SJCRH30 (cell line): ENCODE data around the gene ARMH3. TPM values are rescaled to one million over a fixed set of nuclear protein-coding genes. Genes with fewer than 3 reads are reported as not detected.

ENCODE experiments used
- DNase-seq, 2 experiments: peaks; one replicate each; pipeline ENCODE4 v3.0.0-alpha.2; 2015 to 2020
- H3K27ac ChIP-seq: fragments of 250-450 bp; sonication (Bioruptor Pico); 2 replicates; pipeline ENCODE4 v1.5.1; 2020; ENCODE audit warnings: mild to moderate bottlenecking, moderate library complexity
- H3K27me3 ChIP-seq: fragments of 250-450 bp; sonication (Bioruptor Pico); 2 replicates; pipeline ENCODE4 v1.5.1; 2020; ENCODE audit warnings: mild to moderate bottlenecking, moderate library complexity
- H3K36me3 ChIP-seq: fragments of 250-450 bp; sonication (Bioruptor Pico); 2 replicates; pipeline ENCODE4 v1.5.1; 2020; ENCODE audit warnings: mild to moderate bottlenecking, moderate library complexity
- H3K4me1 ChIP-seq: fragments of 250-450 bp; sonication (Bioruptor Pico); 2 replicates; pipeline ENCODE4 v1.5.1; 2020; ENCODE audit warnings: mild to moderate bottlenecking, moderate library complexity
- H3K4me3 ChIP-seq: fragments of 250-450 bp; sonication (Bioruptor Pico); 2 replicates; pipeline ENCODE4 v1.5.1; 2020; ENCODE audit warnings: mild to moderate bottlenecking, moderate library complexity
- H3K9me3 ChIP-seq: fragments of 250-450 bp; sonication (Bioruptor Pico); replicated peaks from 2 replicates; pipeline ENCODE4 v1.5.1; 2020; ENCODE audit warnings: mild to moderate bottlenecking, moderate library complexity
- total RNA-seq: library from RNA; depleted of rRNA; stranded (reverse); fragments of >200 nt; shearing (Covaris generic); gene quantifications from 2 replicates; pipeline ENCODE4 v1.2.3, GENCODE V29; 2014

Gene ARMH3
- total RNA-seq, 1 experiment from 2014 or later: 25.7 TPM

DNA sequence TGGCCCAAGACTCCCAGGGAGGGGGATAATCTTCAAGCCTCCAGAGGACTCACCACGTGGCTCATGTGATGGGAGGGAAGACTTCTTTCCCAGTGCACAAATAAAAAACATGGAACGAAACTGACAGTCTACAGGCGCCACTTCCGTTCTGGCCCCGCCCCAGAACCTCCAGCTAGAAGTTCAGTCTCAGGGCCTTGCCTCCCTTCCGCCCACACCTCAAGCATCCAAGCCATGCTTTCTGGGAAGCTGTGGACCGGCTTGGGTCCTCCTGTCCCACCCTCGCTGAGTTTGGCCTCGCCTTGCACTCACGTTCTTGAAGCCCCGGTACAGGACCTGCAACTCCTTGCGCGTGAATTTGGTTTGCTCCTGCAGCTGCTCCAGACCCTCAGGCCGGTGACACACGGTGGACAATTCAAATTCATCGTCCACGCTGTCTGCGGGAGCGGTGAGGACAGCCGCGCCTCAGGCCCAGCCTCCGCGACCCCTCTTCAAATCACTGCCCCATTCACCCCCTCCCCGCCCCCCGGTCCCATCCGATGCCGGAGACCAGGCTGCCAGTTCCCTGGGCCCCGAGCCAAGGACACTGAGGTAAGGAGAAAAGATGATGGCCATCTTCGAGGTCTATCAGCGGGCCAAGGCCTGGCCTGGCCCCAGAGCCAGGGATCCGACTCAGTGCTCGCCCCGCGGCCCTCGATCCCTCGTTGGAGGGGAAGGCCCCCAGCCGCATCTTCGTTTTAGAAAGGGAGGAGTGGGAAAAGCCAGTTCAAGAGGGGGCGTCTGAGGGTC is 227.0 kb downstream of the ARMH3 start:
- no peaks in the 10 kb centered on the region for H3K27me3 ChIP-seq
- H3K9me3 ChIP-seq: no peaks in the 10 kb centered on the region
- H3K36me3 ChIP-seq: no peaks in the 10 kb centered on the region
- no peak overlapping the region for H3K27ac ChIP-seq
- H3K4me1 ChIP-seq: peaks cover 5% of the 10 kb centered on the region; the same call in 1 of the 2 replicates
- no peak for DNase-seq
- no peak overlapping the region for H3K4me3 ChIP-seq

GRCh38 chr10:101827919-101828600 is 227.9 kb downstream of the ARMH3 start:
- Histone ChIP-seq H3K36me3 (no peaks in the 10 kb centered on the region), H3K9me3 (no peaks in the 10 kb centered on the region), H3K4me3 (no peak overlapping the region), H3K4me1 (peaks cover 5% of the 10 kb centered on the region; the same call in 1 of the 2 replicates), H3K27me3 (no peaks in the 10 kb centered on the region), H3K27ac (no peak overlapping the region)
- DNase-seq: no peak

- peaks cover 5% of the 10 kb centered on the region; the same call in 1 of the 2 replicates for H3K4me1 ChIP-seq
- no peak overlapping the region for H3K27ac ChIP-seq
- H3K4me3 ChIP-seq: no peak overlapping the region
- H3K27me3 ChIP-seq: no peaks in the 10 kb centered on the region
- no peak for DNase-seq
- no peaks in the 10 kb centered on the region for H3K36me3 ChIP-seq
- no peaks in the 10 kb centered on the region for H3K9me3 ChIP-seq
Measured at GRCh38 chr10:101826852-101827434, 229.0 kb downstream of the ARMH3 start.

DNA sequence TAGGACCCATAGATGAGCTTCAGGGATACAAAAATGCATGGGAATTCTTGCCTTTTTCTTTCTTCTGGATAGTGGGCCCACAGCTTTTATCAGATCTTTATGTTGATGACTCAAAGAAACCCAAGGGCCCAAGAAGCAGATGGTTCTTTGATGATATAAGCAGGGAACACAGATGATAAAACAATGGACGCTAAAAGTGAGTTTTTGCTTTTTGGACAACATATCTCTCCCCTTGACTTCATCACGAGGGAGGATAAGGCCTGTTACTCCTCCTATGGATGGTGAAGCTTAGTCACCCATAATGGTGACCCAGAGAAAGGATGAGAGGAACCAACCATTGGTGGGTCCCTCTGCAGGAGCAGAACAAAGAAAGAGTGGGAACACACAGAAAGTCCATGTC is 231.2 kb downstream of the ARMH3 start:
- H3K4me1 ChIP-seq: no peaks in the 10 kb centered on the region
- H3K4me3 ChIP-seq: no peak overlapping the region
- no peaks in the 10 kb centered on the region for H3K9me3 ChIP-seq
- H3K27ac ChIP-seq: no peak overlapping the region
- H3K36me3 ChIP-seq: no peaks in the 10 kb centered on the region
- no peaks in the 10 kb centered on the region for H3K27me3 ChIP-seq
- no peak for DNase-seq

DNA sequence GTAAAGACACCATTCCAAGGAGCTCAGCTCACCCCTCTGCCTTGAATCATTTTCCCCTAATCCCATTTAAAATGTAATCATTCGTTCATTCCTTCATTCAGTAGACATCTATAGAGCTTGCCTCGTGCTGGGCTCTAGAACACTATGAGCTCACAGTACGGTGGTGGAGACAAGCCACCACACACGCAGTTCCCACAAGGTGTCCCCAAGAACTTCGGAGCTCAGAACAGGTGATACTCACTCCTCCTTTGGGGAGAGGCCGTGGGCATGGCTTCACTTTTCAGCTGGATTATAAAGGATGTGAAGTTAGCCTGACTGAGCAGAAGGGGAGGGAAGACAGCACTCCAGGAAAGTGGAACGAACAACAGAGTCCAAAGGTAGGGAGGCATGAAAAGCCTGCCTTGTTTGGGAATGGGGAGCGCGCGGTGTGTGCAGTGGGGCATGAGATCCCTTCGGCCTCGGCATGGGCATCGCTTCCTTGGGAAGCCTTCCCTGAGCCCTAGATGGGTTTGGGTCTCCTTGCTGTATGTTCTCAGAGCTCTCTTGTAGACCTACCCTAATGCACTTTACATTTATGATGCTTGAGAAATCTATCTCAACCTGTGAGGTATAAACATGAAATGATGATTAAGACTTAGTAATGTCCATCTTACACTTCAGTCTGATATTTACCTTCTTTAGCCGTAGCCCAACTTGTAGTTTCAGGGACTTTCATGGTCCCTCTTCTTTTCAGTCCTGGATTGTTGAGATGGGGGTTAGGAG is 236.9 kb downstream of the ARMH3 start:
- Histone ChIP-seq H3K27me3 (no peaks in the 10 kb centered on the region), H3K36me3 (no peaks in the 10 kb centered on the region), H3K4me3 (peak overlapping the region; percentile 78), H3K4me1 (0 out of 2 replicates have a peak, but pooled peaks cover 2% of the 10 kb centered on the region), H3K27ac (peak overlapping the region; percentile 80; the same call in 1 of the 2 replicates), H3K9me3 (no peaks in the 10 kb centered on the region)
- peak in 1 of 2 experiments; percentile 51 for DNase-seq

DNA sequence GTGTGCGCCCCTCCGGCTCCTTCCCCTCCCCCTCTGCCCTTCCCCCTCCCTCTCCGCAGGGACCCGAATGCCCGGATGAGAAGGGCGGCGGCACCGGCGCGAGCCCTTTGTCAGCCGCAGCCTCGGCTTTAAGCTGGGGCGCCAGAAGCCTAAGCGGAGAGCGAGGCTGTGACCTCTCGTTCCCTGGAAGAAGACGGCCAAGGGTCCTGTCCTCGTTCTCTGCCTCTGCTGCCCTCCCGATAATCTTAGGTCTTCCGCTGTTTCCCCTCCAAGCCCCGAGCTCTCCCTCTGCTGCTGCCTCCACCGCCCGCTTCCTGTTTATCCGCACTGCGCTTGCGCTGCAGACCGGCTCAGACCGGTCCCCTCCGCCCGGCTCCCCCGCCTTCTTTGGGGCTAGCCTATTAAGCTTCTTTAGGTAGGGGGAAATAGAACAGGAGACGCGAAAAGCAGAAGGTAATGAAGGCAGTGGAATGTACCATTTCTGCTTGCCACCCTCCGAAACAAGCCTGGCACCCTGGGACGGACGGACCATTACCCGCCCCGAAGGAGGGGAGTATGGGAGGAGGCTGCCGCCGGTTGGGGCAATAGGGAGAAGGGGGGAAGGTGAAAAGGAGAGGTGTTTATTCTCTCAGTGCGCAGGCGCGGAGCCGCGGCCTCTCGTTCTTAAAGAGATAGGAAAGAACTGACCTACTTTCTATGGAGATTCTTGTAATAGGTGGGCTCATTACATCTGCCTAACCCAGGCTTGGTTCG is 237.7 kb downstream of the ARMH3 start, which contains the start of gene OGA:
OGA (minus strand) TSS at position 326 of the 753 bp plus-strand sequence. CDS start 422 bp downstream, outside the sequence.
- H3K27ac ChIP-seq: peak within 1 kb of the TSS; percentile 80
- 0 out of 2 replicates have a peak, but pooled peaks cover 2% of the 10 kb centered on the region for H3K4me1 ChIP-seq
- H3K36me3 ChIP-seq: peaks cover 2% of the 10 kb centered on the region
- peak; percentile 100 for DNase-seq
- H3K4me3 ChIP-seq: peak within 1 kb of the TSS; percentile 78
- no peaks in the 10 kb centered on the region for H3K9me3 ChIP-seq
- no peaks in the 10 kb centered on the region for H3K27me3 ChIP-seq

DNA sequence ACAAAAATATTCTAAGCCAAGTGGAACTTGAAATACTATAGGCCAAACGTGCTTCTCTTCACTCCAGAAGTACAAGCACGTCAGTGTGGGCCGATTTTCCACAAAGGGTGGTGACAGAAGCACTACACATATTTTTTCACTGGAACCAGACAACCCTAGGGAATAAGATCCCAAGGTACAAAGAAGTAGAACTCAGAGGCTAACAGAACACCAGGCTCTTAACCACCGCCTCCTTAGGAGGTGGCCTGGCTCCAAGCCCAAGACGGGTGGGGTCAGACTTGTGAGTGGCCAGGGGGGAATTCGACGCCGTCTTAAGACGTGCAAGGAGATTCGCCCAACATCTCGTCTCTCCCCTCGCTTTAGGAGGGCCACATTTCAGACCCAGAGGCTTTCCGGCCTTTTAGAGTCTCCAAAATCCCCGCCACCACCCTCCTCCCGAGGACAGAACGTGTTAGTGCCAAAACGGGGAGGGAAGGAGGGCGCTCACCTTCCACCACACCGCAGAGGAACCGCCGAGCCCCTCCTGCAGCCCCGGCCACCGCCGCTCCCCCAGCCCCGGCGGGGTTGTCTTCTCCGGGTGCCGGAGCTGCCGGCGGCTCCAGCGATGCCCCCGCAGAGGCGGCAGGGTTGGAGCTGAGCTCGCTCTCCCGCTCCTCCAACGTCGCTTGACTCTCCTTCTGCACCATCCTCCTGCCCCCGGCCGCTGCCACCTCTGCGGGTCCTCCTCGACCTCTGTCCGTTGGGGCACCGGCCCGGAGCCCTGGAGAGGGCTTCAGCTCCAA is 238.4 kb downstream of the ARMH3 start:
- DNase-seq: peak; percentile 30 to 63
- Histone ChIP-seq H3K27ac (peak overlapping the region; percentile 80), H3K4me1 (0 out of 2 replicates have a peak, but pooled peaks cover 2% of the 10 kb centered on the region), H3K27me3 (no peaks in the 10 kb centered on the region), H3K9me3 (no peaks in the 10 kb centered on the region), H3K36me3 (peaks cover 10% of the 10 kb centered on the region), H3K4me3 (peak overlapping the region; percentile 78)

GRCh38 chr10:101816913-101817336 is 239.0 kb downstream of the ARMH3 start:
- Histone ChIP-seq H3K4me3 (peak overlapping the region; percentile 78), H3K36me3 (peaks cover 16% of the 10 kb centered on the region), H3K27ac (no peak overlapping the region; the same call in 1 of the 2 replicates), H3K4me1 (0 out of 2 replicates have a peak, but pooled peaks cover 2% of the 10 kb centered on the region), H3K27me3 (no peaks in the 10 kb centered on the region), H3K9me3 (no peaks in the 10 kb centered on the region)
- DNase-seq: no peak

DNA sequence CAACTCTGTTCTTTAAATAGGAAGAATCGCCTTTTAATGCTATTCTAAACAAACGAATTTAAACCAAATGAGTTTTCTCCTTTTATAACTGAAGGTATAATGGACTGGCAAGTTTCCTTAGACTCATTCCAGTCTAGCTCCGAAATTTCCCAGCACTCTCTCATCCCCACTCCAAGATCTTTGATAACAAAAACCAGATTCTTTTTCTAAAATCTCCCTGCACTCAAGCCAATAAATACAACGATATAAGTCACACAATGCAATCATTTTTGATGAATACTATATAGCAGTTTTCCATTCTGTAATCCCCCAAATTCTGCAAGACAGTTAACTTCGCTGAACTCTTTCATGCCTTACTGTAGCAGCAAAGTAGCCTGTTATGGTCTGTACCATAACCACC is 239.6 kb downstream of the ARMH3 start:
- H3K27ac ChIP-seq: no peak overlapping the region
- H3K4me1 ChIP-seq: 0 out of 2 replicates have a peak, but pooled peaks cover 2% of the 10 kb centered on the region
- no peaks in the 10 kb centered on the region for H3K9me3 ChIP-seq
- peaks cover 21% of the 10 kb centered on the region for H3K36me3 ChIP-seq
- no peaks in the 10 kb centered on the region for H3K27me3 ChIP-seq
- DNase-seq: no peak
- H3K4me3 ChIP-seq: peak overlapping the region; percentile 78

GRCh38 chr10:101814466-101815071 is 241.4 kb downstream of the ARMH3 start:
- Histone ChIP-seq H3K36me3 (peaks cover 37% of the 10 kb centered on the region), H3K27ac (no peak overlapping the region), H3K4me1 (0 out of 2 replicates have a peak, but pooled peaks cover 2% of the 10 kb centered on the region), H3K27me3 (no peaks in the 10 kb centered on the region), H3K4me3 (no peak overlapping the region; the same call in 1 of the 2 replicates), H3K9me3 (no peaks in the 10 kb centered on the region)
- DNase-seq: no peak

- no peak overlapping the region for H3K27ac ChIP-seq
- H3K36me3 ChIP-seq: peaks cover 56% of the 10 kb centered on the region
- H3K4me1 ChIP-seq: no peaks in the 10 kb centered on the region
- H3K27me3 ChIP-seq: no peaks in the 10 kb centered on the region
- H3K4me3 ChIP-seq: no peak overlapping the region
- no peak for DNase-seq
- H3K9me3 ChIP-seq: no peaks in the 10 kb centered on the region
Measured at GRCh38 chr10:101812606-101813005, 243.4 kb downstream of the ARMH3 start.

- DNase-seq: no peak
- peaks cover 89% of the 10 kb centered on the region for H3K36me3 ChIP-seq
- no peaks in the 10 kb centered on the region for H3K4me1 ChIP-seq
- no peak overlapping the region for H3K27ac ChIP-seq
- H3K4me3 ChIP-seq: no peak overlapping the region
- no peaks in the 10 kb centered on the region for H3K9me3 ChIP-seq
- no peaks in the 10 kb centered on the region for H3K27me3 ChIP-seq
Measured at GRCh38 chr10:101807158-101807557, 248.8 kb downstream of the ARMH3 start.

- peaks cover 91% of the 10 kb centered on the region for H3K36me3 ChIP-seq
Measured at GRCh38 chr10:101803511-101803910, 252.5 kb downstream of the ARMH3 start.

More at GRCh38 chr10:101803511-101803910, 252.5 kb downstream of the ARMH3 start:
- H3K4me3 ChIP-seq: no peak overlapping the region
- no peak for DNase-seq
- no peaks in the 10 kb centered on the region for H3K27me3 ChIP-seq
- H3K27ac ChIP-seq: no peak overlapping the region
- H3K4me1 ChIP-seq: no peaks in the 10 kb centered on the region
- no peaks in the 10 kb centered on the region for H3K9me3 ChIP-seq
